H1 (cell line): Measurements from ENCODE around the gene S100A16. TPM values are rescaled to one million over a fixed set of nuclear protein-coding genes. Genes with fewer than 3 reads are reported as not detected.

Source experiments
- CTCF ChIA-PET: fragments of 300-600 bp; sonication (Branson Sonifier 250); formaldehyde crosslinking; loops from one replicate; lab custom pipeline; 2021; ENCODE audit not compliant: partially characterized antibody; lab: Charles Lee
- POLR2A ChIA-PET: fragments of 300-600 bp; sonication (Branson Sonifier 250); formaldehyde crosslinking; loops from one replicate; lab custom pipeline; 2021; ENCODE audit warnings: inconsistent platforms; ENCODE audit not compliant: partially characterized antibody; lab: Charles Lee
- DNase-seq, 2 experiments: peaks; one replicate each; pipeline versions ENCODE4 v3.0.0 to v3.0.0-alpha.2; 2010 to 2022; ENCODE audit warnings: low spot score in 2 of 2, low read depth in 1 of 2, mixed read lengths in 1 of 2
- FAIRE-seq: peaks from 2 replicates; lab custom pipeline; 2011; peaks lifted over from hg19 to GRCh38; lab: Jason Lieb, UNC
- H2AFZ ChIP-seq: 2 replicates; pipeline ENCODE4 v1.8.1; 2012; ENCODE audit warnings: low read length, inconsistent platforms
- H2AK5ac ChIP-seq: 2 replicates; pipeline ENCODE4 v1.6.1; 2013; ENCODE audit warnings: low read depth, low read length
- H2BK120ac ChIP-seq: replicated peaks from 2 replicates; pipeline ENCODE3; 2013; ENCODE audit warnings: low read depth, low read length, inconsistent platforms
- H2BK12ac ChIP-seq: 2 replicates; pipeline ENCODE4 v1.6.1; 2013; ENCODE audit warnings: low read depth, low read length
- H2BK15ac ChIP-seq: 2 replicates; pipeline ENCODE4 v1.6.1; 2013; ENCODE audit warnings: low read length
- H2BK20ac ChIP-seq: 2 replicates; pipeline ENCODE4 v1.6.1; 2013; ENCODE audit warnings: low read length
- H2BK5ac ChIP-seq: 2 replicates; pipeline ENCODE4 v1.6.1; 2013; ENCODE audit warnings: low read depth, low read length
- H3K14ac ChIP-seq: 2 replicates; pipeline ENCODE4 v1.6.1; 2013; ENCODE audit warnings: inconsistent platforms; ENCODE audit not compliant: insufficient read length
- H3K18ac ChIP-seq: 2 replicates; pipeline ENCODE4 v1.6.1; 2013; ENCODE audit warnings: low read length; ENCODE audit errors: extremely low read depth
- H3K23ac ChIP-seq: 2 replicates; pipeline ENCODE4 v1.6.1; 2013; ENCODE audit warnings: inconsistent platforms; ENCODE audit not compliant: insufficient read length
- H3K23me2 ChIP-seq: 2 replicates; pipeline ENCODE4 v1.6.1; 2013; ENCODE audit warnings: low read depth, low read length
- H3K27ac ChIP-seq: 2 replicates; pipeline ENCODE4 v1.6.1; 2011; ENCODE audit warnings: low read depth, low read length, inconsistent platforms
- H3K27me3 ChIP-seq, 4 experiments: replicated peaks in 1 of 4; 1 replicate in 1 of 4; 2 replicates in 3 of 4; pipeline versions ENCODE4 v1.6.1 to v1.8.1; 2011 to 2013; ENCODE audit warnings: low read length in 3 of 4, mild to moderate bottlenecking in 3 of 4, inconsistent platforms in 2 of 4, mixed read lengths in 2 of 4, moderate library complexity in 1 of 4; ENCODE audit not compliant: control insufficient read depth in 3 of 4, insufficient read depth in 3 of 4; ENCODE audit errors: extremely low read depth in 1 of 4
- H3K36me3 ChIP-seq, 4 experiments: 2 replicates each; pipeline versions ENCODE4 v1.6.1 to v1.8.1; 2011 to 2013; ENCODE audit warnings: mild to moderate bottlenecking in 4 of 4, low read length in 3 of 4, moderate library complexity in 2 of 4, control low read depth in 1 of 4, inconsistent platforms in 1 of 4; ENCODE audit not compliant: insufficient read depth in 4 of 4, control insufficient read depth in 2 of 4
- H3K4ac ChIP-seq: replicated peaks from 2 replicates; pipeline ENCODE3; 2013; ENCODE audit warnings: low read length, low read depth, mixed read lengths, inconsistent platforms; ENCODE audit not compliant: insufficient read length
- H3K4me1 ChIP-seq, 4 experiments: replicated peaks in 1 of 4; 1 replicate in 1 of 4; 2 replicates in 3 of 4; pipeline versions ENCODE4 v1.6.1 to v1.8.1; 2011 to 2013; ENCODE audit warnings: low read length in 3 of 4, inconsistent platforms in 2 of 4, mixed read lengths in 1 of 4; ENCODE audit not compliant: insufficient read depth in 4 of 4, control insufficient read depth in 3 of 4
- H3K4me2 ChIP-seq, 2 experiments: 2 replicates each; pipeline versions ENCODE4 v1.6.1 to v1.8.1; 2011 to 2013; ENCODE audit warnings: low read depth in 2 of 2, low read length in 2 of 2, control low read depth in 1 of 2, inconsistent platforms in 1 of 2, mild to moderate bottlenecking in 1 of 2; ENCODE audit not compliant: insufficient read depth in 1 of 2
- H3K4me3 ChIP-seq, 4 experiments: fragments of 200-600, 300-600 bp in 1 of 4; sonication (generic), shearing (Covaris generic), sonication (Bioruptor Twin) in 1 of 4; 2 replicates each; pipeline versions ENCODE4 v1.5.1 to v1.8.1; 2011 to 2016; ENCODE audit warnings: low read length in 4 of 4, low read depth in 3 of 4, control low read depth in 2 of 4, inconsistent platforms in 2 of 4, mild to moderate bottlenecking in 2 of 4, mixed read lengths in 1 of 4, moderate library complexity in 1 of 4; ENCODE audit not compliant: insufficient read depth in 2 of 4; ENCODE audit errors: extremely low read depth in 1 of 4
- H3K56ac ChIP-seq: replicated peaks from 2 replicates; pipeline ENCODE3; 2013; ENCODE audit warnings: low read depth, mild to moderate bottlenecking, mixed read lengths, low read length, inconsistent platforms; ENCODE audit not compliant: insufficient read length
- H3K79me1 ChIP-seq: 2 replicates; pipeline ENCODE4 v1.6.1; 2013; ENCODE audit warnings: low read depth, low read length, control low read depth
- H3K79me2 ChIP-seq, 2 experiments: 2 replicates each; pipeline versions ENCODE4 v1.6.1 to v1.8.1; 2012 to 2013; ENCODE audit warnings: low read length in 2 of 2, mild to moderate bottlenecking in 2 of 2, inconsistent platforms in 1 of 2; ENCODE audit not compliant: insufficient read depth in 2 of 2, control insufficient read depth in 1 of 2
- H3K9ac ChIP-seq, 4 experiments: replicated peaks in 1 of 4; 1 replicate in 1 of 4; 2 replicates in 3 of 4; pipeline versions ENCODE4 v1.6.1 to v1.8.1; 2011 to 2013; ENCODE audit warnings: low read depth in 3 of 4, low read length in 3 of 4, control low read depth in 2 of 4, mild to moderate bottlenecking in 2 of 4, moderate library complexity in 2 of 4, inconsistent platforms in 1 of 4; ENCODE audit errors: extremely low read depth in 1 of 4
- H3K9me3 ChIP-seq, 2 experiments: 2 replicates each; pipeline versions ENCODE4 v1.6.1 to v1.8.1; 2012 to 2013; ENCODE audit warnings: mild to moderate bottlenecking in 2 of 2, moderate library complexity in 2 of 2, control low read depth in 1 of 2, inconsistent platforms in 1 of 2, low read depth in 1 of 2, low read length in 1 of 2, mixed read lengths in 1 of 2; ENCODE audit not compliant: insufficient read depth in 2 of 2
- H4K20me1 ChIP-seq, 2 experiments: replicated peaks in 1 of 2; 2 replicates each; pipeline versions ENCODE3 to v1.8.1; 2011 to 2013; ENCODE audit warnings: inconsistent platforms in 2 of 2, low read length in 2 of 2, mild to moderate bottlenecking in 1 of 2; ENCODE audit not compliant: insufficient read depth in 2 of 2, control insufficient read depth in 1 of 2
- H4K5ac ChIP-seq: 2 replicates; pipeline ENCODE4 v1.6.1; 2013; ENCODE audit warnings: low read length, low read depth, mixed read lengths, inconsistent platforms; ENCODE audit not compliant: insufficient read length
- H4K8ac ChIP-seq: 2 replicates; pipeline ENCODE4 v1.8.0; 2013; ENCODE audit warnings: mild to moderate bottlenecking, moderate library complexity, low read length, inconsistent platforms; ENCODE audit not compliant: insufficient read depth; ENCODE audit errors: extremely low read depth
- H4K91ac ChIP-seq: replicated peaks from 2 replicates; pipeline ENCODE3; 2013; ENCODE audit warnings: low read length, mixed read lengths, inconsistent platforms; ENCODE audit not compliant: insufficient read length
- BACH1 ChIP-seq: IDR thresholded peaks from 2 replicates; pipeline ENCODE4 v1.6.1; 2012; ENCODE audit warnings: low read length, improper control_type of control experiment
- BRCA1 ChIP-seq: IDR thresholded peaks from 2 replicates; pipeline ENCODE4 v1.6.1; 2012; ENCODE audit warnings: low read depth, low read length, improper control_type of control experiment
- CBX5 ChIP-seq: fragments of 300-800, 300-1000 bp; sonication (generic); IDR thresholded peaks from 2 replicates; pipeline ENCODE4 v1.7.1; 2016; ENCODE audit warnings: antibody characterized with exemption, low read length, low read depth
- CTBP2 ChIP-seq: IDR thresholded peaks from 2 replicates; pipeline ENCODE4 v1.7.0; 2011; ENCODE audit warnings: borderline replicate concordance, mild to moderate bottlenecking, moderate library complexity, mixed read lengths, low read length; ENCODE audit not compliant: insufficient read depth, insufficient read length
- GABPA ChIP-seq: IDR thresholded peaks from 2 replicates; pipeline ENCODE4 v1.6.1; 2011; ENCODE audit warnings: mild to moderate bottlenecking, low read length, moderate library complexity, borderline replicate concordance; ENCODE audit not compliant: insufficient read depth
- NANOG ChIP-seq: IDR thresholded peaks from 2 replicates; pipeline ENCODE4 v1.6.1; 2011; ENCODE audit warnings: low read length, low read depth, mild to moderate bottlenecking, inconsistent platforms; ENCODE audit not compliant: insufficient read depth, poor library complexity, severe bottlenecking
- NRF1 ChIP-seq: IDR thresholded peaks from 2 replicates; pipeline ENCODE4 v1.6.1; 2011; ENCODE audit warnings: mild to moderate bottlenecking, low read depth, low read length, improper control_type of control experiment
- PHF8 ChIP-seq: fragments of 200-600 bp; sonication (generic); conservative IDR thresholded peaks from 2 replicates; pipeline ENCODE4 v1.7.1; 2012; ENCODE audit warnings: low read depth, mild to moderate bottlenecking, inconsistent platforms, low read length, moderate library complexity
- SIRT6 ChIP-seq: IDR thresholded peaks from one replicate; pipeline ENCODE4 v1.7.1; 2012; ENCODE audit warnings: low read length, inconsistent platforms
- SRF ChIP-seq: IDR thresholded peaks from 2 replicates; pipeline ENCODE4 v1.6.1; 2011; ENCODE audit warnings: mild to moderate bottlenecking, low read depth, low read length, moderate library complexity
- TEAD4 ChIP-seq: IDR thresholded peaks from 2 replicates; pipeline ENCODE4 v1.6.1; 2012; ENCODE audit warnings: low read depth, low read length, inconsistent platforms, mixed read lengths
- YY1 ChIP-seq: IDR thresholded peaks from 2 replicates; pipeline ENCODE4 v1.6.1; 2011; ENCODE audit warnings: low read depth, mild to moderate bottlenecking, low read length
- WGBS, 2 experiments: shearing (Covaris generic) in 1 of 2; methylation state at CpG; one replicate each; pipeline versions ENCODE4 v1.1.6 to v1.1.7; 2013 to 2015; ENCODE audit warnings: low lambda C conversion rate in 2 of 2, mixed read lengths in 2 of 2, inconsistent platforms in 1 of 2, low coverage in 1 of 2, missing lambda C conversion rate in 1 of 2; ENCODE audit not compliant: insufficient replicate concordance in 2 of 2, insufficient coverage in 1 of 2, insufficient read length in 1 of 2; ENCODE audit errors: extremely low coverage in 1 of 2, missing lambda C conversion rate in 1 of 2; 5-methylcytosine and 5-hydroxymethylcytosine counted together
- polyA plus RNA-seq, 7 experiments: library from polyadenylated mRNA; depleted of rRNA in 3 of 7; stranded (reverse) in 5 of 7; unstranded in 2 of 7; fragments of >200 nt in 5 of 7; fragments of 200-250 nt in 2 of 7; gene quantifications; 1 replicate in 5 of 7; 2 replicates in 1 of 7; 4 replicates in 1 of 7; pipeline versions ENCODE4 v1.2.1 to v1.2.3, GENCODE V29; 2011 to 2013; ENCODE audit warnings: missing spikeins in 2 of 7, mixed read lengths in 2 of 7
- total RNA-seq: library from RNA; stranded (reverse); fragmentation: NEBNext Ultra II Directional; extraction: Animal tissue kit (Norgen Biotek cat#: 25700); gene quantifications from 2 replicates; pipeline ENCODE4 v1.2.1, GENCODE V29; 2021
- TF ChIP-seq, protein P1 (sequence below): IDR thresholded peaks from 2 replicates; pipeline ENCODE4 v1.6.1; 2011; ENCODE audit warnings: low read length, improper control_type of control experiment

The S100A16 gene
- total and polyA plus RNA-seq, 2 of the 8 experiments (the other 6 are each of a cell fraction or from before 2014, with no cell fraction given) = 14.9 to 61.4 TPM

- Histone ChIP-seq H2AFZ (no peak overlapping the region), H2BK15ac (peak overlapping the region; percentile 92; the same call in 1 of the 2 replicates), H3K79me1 (no peaks in the 10 kb centered on the region), H3K9me3 (no peaks in the 10 kb centered on the region), H2BK5ac (no peak overlapping the region), H4K8ac (no peak overlapping the region), H2BK120ac (no peak overlapping the region), H3K27ac (no peak overlapping the region), H3K23me2 (no peaks in the 10 kb centered on the region), H3K56ac (no peak overlapping the region), H4K20me1 (peaks cover 3% of the 10 kb centered on the region in 2 experiments), H3K14ac (no peak overlapping the region), H2BK20ac (no peak overlapping the region), H3K4me2 (no peak overlapping the region), H4K91ac (no peak overlapping the region), H3K79me2 (no peaks in the 10 kb centered on the region), H3K4ac (no peak overlapping the region), H3K18ac (no peak overlapping the region), H3K4me3 (no peak overlapping the region), H3K23ac (no peak overlapping the region), H3K4me1 (peaks cover 0 to 3% (median 0%) of the 10 kb centered on the region in 4 experiments; a peak in 1 of 7 replicates), H3K27me3 (no peaks in the 10 kb centered on the region), H3K9ac (no peak overlapping the region; a peak in 1 of 7 replicates), H2AK5ac (no peak overlapping the region), H2BK12ac (peak overlapping the region; percentile 80; the same call in 1 of the 2 replicates), H3K36me3 (peaks cover 6 to 14% (median 13%) of the 10 kb centered on the region in 4 experiments), H4K5ac (no peak overlapping the region)
- DNase-seq (no peak), FAIRE-seq (no peak)
- 92% methylated on average over 2 of the region's 2 CpGs; no CpG with 5 or more reads in 1 of the 2 experiments for WGBS, 2 experiments
- POLR2A ChIA-PET = interaction anchor here (0.5 to 16.2 kb wide), 8 partner anchors 9 to 340 kb away, joined by 3 to 343 read pairs (median 8); partner anchors contain the start of genes CHTOP, ILF2, RPS27 and S100A1
- CTCF ChIA-PET = interaction anchor here (1.2 to 3.1 kb wide), 6 partner anchors 9 to 139 kb away, joined by 3 to 13 read pairs (median 6); partner anchors contain the start of genes CHTOP, S100A1, S100A13 and SNAPIN
- TF ChIP-seq BACH1 (no peak), NRF1 (no peak), GABPA (no peak), SIRT6 (no peak), BRCA1 (no peak), CTBP2 (no peak), SRF (no peak), CBX5 (no peak), YY1 (no peak), PHF8 (no peak), NANOG (no peak), TEAD4 (no peak)
- TF ChIP-seq, protein P1, sequence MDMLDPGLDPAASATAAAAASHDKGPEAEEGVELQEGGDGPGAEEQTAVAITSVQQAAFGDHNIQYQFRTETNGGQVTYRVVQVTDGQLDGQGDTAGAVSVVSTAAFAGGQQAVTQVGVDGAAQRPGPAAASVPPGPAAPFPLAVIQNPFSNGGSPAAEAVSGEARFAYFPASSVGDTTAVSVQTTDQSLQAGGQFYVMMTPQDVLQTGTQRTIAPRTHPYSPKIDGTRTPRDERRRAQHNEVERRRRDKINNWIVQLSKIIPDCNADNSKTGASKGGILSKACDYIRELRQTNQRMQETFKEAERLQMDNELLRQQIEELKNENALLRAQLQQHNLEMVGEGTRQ = no peak
Measured at GRCh38 chr1:153649863-153650235, 36.9 kb upstream of the S100A16 start.
